CD4-positive, alpha-beta memory T cell (primary cell): ENCODE results near the gene CHI3L2. TPM values are rescaled to one million over a fixed set of nuclear protein-coding genes. Genes with fewer than 3 reads are reported as not detected.
A peak's percentile ranks its signal among the peaks of the same experiment; 100 is the strongest.

Source experiments
- CTCF ChIA-PET: fragments of 350-600 bp; sonication (Branson Sonifier 250); formaldehyde crosslinking; loops from one replicate; lab custom pipeline; 2021; ENCODE audit warnings: inconsistent platforms; ENCODE audit not compliant: partially characterized antibody; lab: Charles Lee
- POLR2A ChIA-PET: fragments of 350-600 bp; sonication (Branson Sonifier 250); formaldehyde crosslinking; loops from one replicate; lab custom pipeline; 2021; ENCODE audit not compliant: partially characterized antibody; lab: Charles Lee
- DNase-seq, 5 donors: peaks; one replicate each; pipeline versions ENCODE4 v3.0.0 to v3.0.0-alpha.2; 2020 to 2022; ENCODE audit warnings: mixed read lengths in 1 of 5
- H3K27ac ChIP-seq: one replicate; pipeline ENCODE4 v1.7.0; 2013; ENCODE audit warnings: low read depth, low read length
- H3K27me3 ChIP-seq: 2 replicates; pipeline ENCODE4 v1.7.0; 2013; ENCODE audit warnings: mild to moderate bottlenecking, low read length, moderate library complexity; ENCODE audit not compliant: insufficient read depth
- H3K36me3 ChIP-seq: 2 replicates; pipeline ENCODE4 v1.7.0; 2013; ENCODE audit warnings: mild to moderate bottlenecking, low read length, moderate library complexity; ENCODE audit not compliant: insufficient read depth
- H3K4me1 ChIP-seq: 2 replicates; pipeline ENCODE4 v1.7.0; 2013; ENCODE audit warnings: mild to moderate bottlenecking, low read length, moderate library complexity; ENCODE audit not compliant: insufficient read depth
- H3K4me3 ChIP-seq, 2 donors: one replicate each; pipeline ENCODE4 v1.7.0; 2013; ENCODE audit warnings: low read length in 2 of 2, mild to moderate bottlenecking in 1 of 2
- H3K9me3 ChIP-seq, 2 donors: one replicate each; pipeline ENCODE4 v1.7.0; 2013; ENCODE audit warnings: low read length in 2 of 2, control low read depth in 1 of 2; ENCODE audit not compliant: control insufficient read depth in 1 of 2
- H3K27ac Mint-ChIP-seq, 7 donors: one replicate each; pipeline ENCODE4 v1.8.0; 2020 to 2021; ENCODE audit warnings: mixed read lengths in 7 of 7, mild to moderate bottlenecking in 6 of 7, inconsistent platforms in 3 of 7, moderate library complexity in 3 of 7
- H3K27me3 Mint-ChIP-seq, 2 donors: one replicate each; pipeline ENCODE4 v1.8.0; 2020 to 2021; ENCODE audit warnings: mixed read lengths in 2 of 2
- H3K36me3 Mint-ChIP-seq, 2 donors: one replicate each; pipeline ENCODE4 v1.8.0; 2020 to 2021; ENCODE audit warnings: mixed read lengths in 2 of 2, inconsistent platforms in 1 of 2, mild to moderate bottlenecking in 1 of 2
- H3K4me1 Mint-ChIP-seq, 4 donors: one replicate each; pipeline ENCODE4 v1.8.0; 2020 to 2021; ENCODE audit warnings: mixed read lengths in 4 of 4, mild to moderate bottlenecking in 1 of 4
- H3K4me3 Mint-ChIP-seq, 8 donors: one replicate each; pipeline ENCODE4 v1.8.0; 2020 to 2021; ENCODE audit warnings: mixed read lengths in 8 of 8, mild to moderate bottlenecking in 7 of 8, moderate library complexity in 6 of 8, inconsistent platforms in 3 of 8
- H3K9me3 Mint-ChIP-seq, 8 donors: one replicate each; pipeline ENCODE4 v1.8.0; 2020 to 2021; ENCODE audit warnings: mixed read lengths in 8 of 8, mild to moderate bottlenecking in 5 of 8, inconsistent platforms in 3 of 8, moderate library complexity in 1 of 8
- intact Hi-C: fragments of 100-400 bp; cut with micrococcal nuclease; formaldehyde crosslinking; loops from one replicate; pipeline ENCODE4 v1.15.1; 2023
- polyA plus RNA-seq, 2 donors: library from polyadenylated mRNA; unstranded; fragments of 300-500 nt; fragmentation: Illumina TruSeq; gene quantifications; one replicate each; pipeline ENCODE4 v1.2.3, GENCODE V29; 2021
- total RNA-seq, 2 experiments: library from RNA; stranded (reverse); gene quantifications; one replicate each; pipeline ENCODE4 v1.2.3, GENCODE V29; 2021

CHI3L2 gene
- total and polyA plus RNA-seq, 4 experiments from 2014 or later, result 1.7 to 18.2 (median 8.8) TPM

GRCh38 chr1:111236806-111237205 is 9.3 kb downstream of the CHI3L2 start:
- Mint-ChIP-seq H3K4me3 (peak overlapping the region in 1 of 8 donors; percentile 18), H3K27me3 (no peaks in the 10 kb centered on the region), H3K9me3 (no peaks in the 10 kb centered on the region), H3K4me1 (peaks cover 0 to 13% (median 7%) of the 10 kb centered on the region in 4 donors), H3K27ac (peak overlapping the region in 1 of 7 donors; percentile 43), H3K36me3 (peaks cover 9 to 46% of the 10 kb centered on the region in 2 donors)
- Histone ChIP-seq H3K4me3 (no peak overlapping the region), H3K36me3 (no peaks in the 10 kb centered on the region), H3K9me3 (no peaks in the 10 kb centered on the region), H3K27me3 (no peaks in the 10 kb centered on the region), H3K4me1 (no peaks in the 10 kb centered on the region), H3K27ac (no peak overlapping the region)
- intact Hi-C loops, result no loop called here
- CTCF ChIA-PET, result interaction anchor here (1.5 to 1.6 kb wide), 2 partner anchors 97 to 163 kb away, joined by 3 to 4 read pairs; no protein-coding TSS in a partner anchor
- POLR2A ChIA-PET, result interaction anchor here (0.7 to 1.5 kb wide), 2 partner anchors 11 to 31 kb away, joined by 3 to 4 read pairs; no protein-coding TSS in a partner anchor
- DNase-seq, result no peak

- H3K4me3 ChIP-seq, result no peak overlapping the region
- H3K9me3 ChIP-seq, result no peaks in the 10 kb centered on the region
- H3K27ac ChIP-seq, result no peak overlapping the region
- no peaks in the 10 kb centered on the region for H3K27me3 ChIP-seq
- no peaks in the 10 kb centered on the region for H3K36me3 ChIP-seq
- POLR2A ChIA-PET, result no interaction called here
- Mint-ChIP-seq H3K27ac (peak overlapping the region in 1 of 7 donors; percentile 43), H3K36me3 (peaks cover 9 to 49% of the 10 kb centered on the region in 2 donors), H3K27me3 (no peaks in the 10 kb centered on the region), H3K9me3 (no peaks in the 10 kb centered on the region), H3K4me1 (peaks cover 0 to 9% (median 4%) of the 10 kb centered on the region in 4 donors), H3K4me3 (no peak overlapping the region)
- no peak for DNase-seq
- intact Hi-C loops, result no loop called here
- CTCF ChIA-PET, result interaction anchor here (1.5 to 1.7 kb wide), 3 partner anchors 40 to 162 kb away, joined by 3 to 4 read pairs (median 3); no protein-coding TSS in a partner anchor
- H3K4me1 ChIP-seq, result no peaks in the 10 kb centered on the region
Observed at GRCh38 chr1:111238056-111238795, 10.7 kb downstream of the CHI3L2 start.

GRCh38 chr1:111241797-111242196 is 14.3 kb downstream of the CHI3L2 start:
- Histone ChIP-seq H3K27me3 (no peaks in the 10 kb centered on the region), H3K27ac (no peak overlapping the region), H3K4me3 (no peak overlapping the region), H3K36me3 (no peaks in the 10 kb centered on the region), H3K9me3 (no peaks in the 10 kb centered on the region), H3K4me1 (no peaks in the 10 kb centered on the region)
- no peak for DNase-seq
- Mint-ChIP-seq H3K27me3 (no peaks in the 10 kb centered on the region), H3K27ac (peak overlapping the region in 1 of 7 donors; percentile 19), H3K36me3 (peaks cover 9 to 39% of the 10 kb centered on the region in 2 donors), H3K9me3 (no peaks in the 10 kb centered on the region), H3K4me3 (no peak overlapping the region), H3K4me1 (peaks cover 0 to 2% (median under 1%) of the 10 kb centered on the region in 4 donors)
- CTCF ChIA-PET, result interaction anchor here (1.4 kb wide), 1 partner anchor 19 kb away, joined by 6 read pairs; no protein-coding TSS in a partner anchor
- intact Hi-C loops, result no loop called here
- POLR2A ChIA-PET, result interaction anchor here (1.8 kb wide), 1 partner anchor 15 kb away, joined by 4 read pairs; the partner anchor contains the start of gene CHI3L2

GRCh38 chr1:111242805-111243523 is 15.5 kb downstream of the CHI3L2 start:
- Histone ChIP-seq H3K36me3 (no peaks in the 10 kb centered on the region), H3K4me3 (no peak overlapping the region), H3K4me1 (no peaks in the 10 kb centered on the region), H3K27ac (no peak overlapping the region), H3K9me3 (no peaks in the 10 kb centered on the region), H3K27me3 (no peaks in the 10 kb centered on the region)
- DNase-seq, result no peak
- Mint-ChIP-seq H3K4me1 (peaks cover 0 to 2% (median under 1%) of the 10 kb centered on the region in 4 donors), H3K36me3 (peaks cover 9 to 29% of the 10 kb centered on the region in 2 donors), H3K4me3 (no peak overlapping the region), H3K27me3 (no peaks in the 10 kb centered on the region), H3K27ac (no peak overlapping the region), H3K9me3 (no peaks in the 10 kb centered on the region)
- POLR2A ChIA-PET, result interaction anchor here (0.9 kb wide), 1 partner anchor 182 kb away, joined by 3 read pairs; no protein-coding TSS in a partner anchor
- CTCF ChIA-PET, result interaction anchor here (1.4 kb wide), 1 partner anchor 20 kb away, joined by 6 read pairs; no protein-coding TSS in a partner anchor
- intact Hi-C loops, result no loop called here

- ChIA-PET CTCF (no interaction called here), POLR2A (no interaction called here)
- Histone ChIP-seq H3K27me3 (no peaks in the 10 kb centered on the region), H3K4me3 (no peak overlapping the region), H3K27ac (no peak overlapping the region), H3K9me3 (no peaks in the 10 kb centered on the region), H3K4me1 (peaks cover 8% of the 10 kb centered on the region), H3K36me3 (no peaks in the 10 kb centered on the region)
- no peaks in the 10 kb centered on the region for H3K9me3 Mint-ChIP-seq
- intact Hi-C loops, result no loop called here
- no peaks in the 10 kb centered on the region for H3K27me3 Mint-ChIP-seq
- H3K27ac Mint-ChIP-seq, result no peak overlapping the region
- H3K4me3 Mint-ChIP-seq, result no peak overlapping the region
- peaks cover 6 to 17% (median 10%) of the 10 kb centered on the region in 4 donors for H3K4me1 Mint-ChIP-seq
- H3K36me3 Mint-ChIP-seq, result peaks cover 0 to 9% of the 10 kb centered on the region in 2 donors
- no peak for DNase-seq
Observed at GRCh38 chr1:111247125-111247838, 19.8 kb downstream of the CHI3L2 start.

DNA sequence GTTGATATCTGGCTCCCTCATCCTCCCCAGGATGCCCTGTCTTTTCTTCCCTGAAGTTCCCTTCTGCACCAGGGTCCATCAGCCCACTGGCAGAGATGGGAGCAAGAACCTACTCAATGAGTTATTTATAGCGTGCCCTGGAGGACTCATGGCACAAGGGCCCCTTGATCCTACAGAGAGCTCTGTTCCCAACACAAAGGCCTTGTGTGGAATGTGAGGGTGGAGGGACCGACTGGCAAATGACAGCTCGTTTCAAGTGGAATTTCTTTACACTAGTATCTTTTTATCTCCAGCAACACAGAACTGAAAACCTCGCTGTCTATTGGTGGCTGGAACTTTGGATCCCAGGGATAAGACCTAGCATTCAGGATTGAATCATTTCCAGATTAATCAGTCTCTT is 22.4 kb downstream of the CHI3L2 start:
- intact Hi-C loops, result no loop called here
- no peaks in the 10 kb centered on the region for H3K9me3 ChIP-seq
- CTCF ChIA-PET, result interaction anchor here (0.6 to 1.7 kb wide), 5 partner anchors 14 to 150 kb away, joined by 3 to 4 read pairs (median 3); partner anchors contain the start of gene CHI3L2
- no peak overlapping the region for H3K4me3 ChIP-seq
- no peaks in the 10 kb centered on the region for H3K27me3 Mint-ChIP-seq
- peaks cover 6 to 17% (median 11%) of the 10 kb centered on the region in 4 donors for H3K4me1 Mint-ChIP-seq
- H3K4me1 ChIP-seq, result peaks cover 8% of the 10 kb centered on the region
- H3K36me3 Mint-ChIP-seq, result no peaks in the 10 kb centered on the region
- H3K9me3 Mint-ChIP-seq, result no peaks in the 10 kb centered on the region
- H3K4me3 Mint-ChIP-seq, result no peak overlapping the region
- no peak overlapping the region for H3K27ac ChIP-seq
- H3K36me3 ChIP-seq, result no peaks in the 10 kb centered on the region
- POLR2A ChIA-PET, result no interaction called here
- no peaks in the 10 kb centered on the region for H3K27me3 ChIP-seq
- no peak for DNase-seq
- no peak overlapping the region for H3K27ac Mint-ChIP-seq
